Bronchial epithelial cell (primary cell): ENCODE data around the gene DENND5B. TPM values are rescaled to one million over a fixed set of nuclear protein-coding genes. Genes with fewer than 3 reads are reported as not detected.
"Not testable (repeated sequence)": the region's sequence is repeated elsewhere in the genome, so short reads cannot be mapped to it uniquely, and the experiment has no call there.

ENCODE experiments used
- DNase-seq: peaks from one replicate; pipeline ENCODE4 v3.0.0-alpha.2; 2010; ENCODE audit warnings: low read depth
- FAIRE-seq: peaks from 2 replicates; lab custom pipeline; 2011; peaks lifted over from hg19 to GRCh38; lab: Jason Lieb, UNC
- H3K27me3 ChIP-seq: 2 replicates; pipeline ENCODE4 v1.5.1; 2011; ENCODE audit warnings: low read length; ENCODE audit not compliant: control insufficient read depth, insufficient read depth
- H3K36me3 ChIP-seq: 2 replicates; pipeline ENCODE4 v1.5.1; 2011; ENCODE audit warnings: low read length; ENCODE audit not compliant: control insufficient read depth, insufficient read depth
- H3K4me3 ChIP-seq: 2 replicates; pipeline ENCODE4 v1.5.1; 2011; ENCODE audit warnings: mild to moderate bottlenecking, low read depth, low read length, control low read depth
- CTCF ChIP-seq: IDR thresholded peaks from 2 replicates; pipeline ENCODE4 v1.5.1; 2011; ENCODE audit warnings: mild to moderate bottlenecking, moderate library complexity, low read length, control low read depth, inconsistent platforms; ENCODE audit not compliant: insufficient read depth, severe bottlenecking
- total RNA-seq: library from RNA; depleted of rRNA; stranded (reverse); fragments of >200 nt; gene quantifications from 2 replicates; pipeline ENCODE4 v1.2.1, GENCODE V29; 2014

DENND5B gene
- total RNA-seq, 1 donor from 2014 or later = 4.7 TPM

- H3K4me3 ChIP-seq = no peak overlapping the region
- no peak for TF ChIP-seq CTCF
- FAIRE-seq = no peak
- H3K27me3 ChIP-seq = no peaks in the 10 kb centered on the region
- H3K36me3 ChIP-seq = no peaks in the 10 kb centered on the region
- DNase-seq = peak; percentile 74
Observed at GRCh38 chr12:31507966-31508365, 83.0 kb downstream of the DENND5B start.

GRCh38 chr12:31506515-31507306 is 84.2 kb downstream of the DENND5B start:
- Histone ChIP-seq H3K27me3 (no peaks in the 10 kb centered on the region), H3K4me3 (no peak overlapping the region), H3K36me3 (no peaks in the 10 kb centered on the region)
- no peak for TF ChIP-seq CTCF
- FAIRE-seq (no peak), DNase-seq (peak; percentile 73)

GRCh38 chr12:31504625-31505222 is 86.2 kb downstream of the DENND5B start:
- DNase-seq (no peak), FAIRE-seq (no peak)
- no peaks in the 10 kb centered on the region for H3K27me3 ChIP-seq

GRCh38 chr12:31501014-31501413 is 89.9 kb downstream of the DENND5B start:
- not testable (repeated sequence) for H3K27me3 ChIP-seq, FAIRE-seq, H3K36me3 ChIP-seq, DNase-seq, H3K4me3 ChIP-seq

More at GRCh38 chr12:31504625-31505222, 86.2 kb downstream of the DENND5B start:
- Histone ChIP-seq H3K36me3 (no peaks in the 10 kb centered on the region), H3K4me3 (no peak overlapping the region)
- no peak for TF ChIP-seq CTCF

- Histone ChIP-seq H3K36me3 (no peaks in the 10 kb centered on the region), H3K27me3 (no peaks in the 10 kb centered on the region), H3K4me3 (no peak overlapping the region)
- DNase-seq (no peak), FAIRE-seq (no peak)
- no peak for TF ChIP-seq CTCF
Observed at GRCh38 chr12:31499567-31499966, 91.4 kb downstream of the DENND5B start.

- DNase-seq = no peak
- Histone ChIP-seq H3K4me3 (no peak overlapping the region), H3K36me3 (no peaks in the 10 kb centered on the region), H3K27me3 (no peaks in the 10 kb centered on the region)
- TF ChIP-seq CTCF = no peak
- FAIRE-seq = no peak
Observed at GRCh38 chr12:31498424-31498823, 92.5 kb downstream of the DENND5B start.
